GM12864 (cell line): ENCODE measurements around the gene PON3.

Experiments used
- DNase-seq: peaks from one replicate; pipeline ENCODE4 v3.0.0-alpha.2; 2011; ENCODE audit warnings: low read depth
- H3K4me3 ChIP-seq: 2 replicates; pipeline ENCODE4 v1.5.1; 2011; ENCODE audit warnings: mild to moderate bottlenecking, low read depth, low read length, control low read depth
- TF ChIP-seq, protein P1 (sequence below): IDR thresholded peaks from 2 replicates; pipeline ENCODE4 v1.5.1; 2011; ENCODE audit warnings: low read depth, mild to moderate bottlenecking, moderate library complexity, low read length, control low read depth, inconsistent platforms; ENCODE audit errors: missing control alignments

PON3 gene

DNA sequence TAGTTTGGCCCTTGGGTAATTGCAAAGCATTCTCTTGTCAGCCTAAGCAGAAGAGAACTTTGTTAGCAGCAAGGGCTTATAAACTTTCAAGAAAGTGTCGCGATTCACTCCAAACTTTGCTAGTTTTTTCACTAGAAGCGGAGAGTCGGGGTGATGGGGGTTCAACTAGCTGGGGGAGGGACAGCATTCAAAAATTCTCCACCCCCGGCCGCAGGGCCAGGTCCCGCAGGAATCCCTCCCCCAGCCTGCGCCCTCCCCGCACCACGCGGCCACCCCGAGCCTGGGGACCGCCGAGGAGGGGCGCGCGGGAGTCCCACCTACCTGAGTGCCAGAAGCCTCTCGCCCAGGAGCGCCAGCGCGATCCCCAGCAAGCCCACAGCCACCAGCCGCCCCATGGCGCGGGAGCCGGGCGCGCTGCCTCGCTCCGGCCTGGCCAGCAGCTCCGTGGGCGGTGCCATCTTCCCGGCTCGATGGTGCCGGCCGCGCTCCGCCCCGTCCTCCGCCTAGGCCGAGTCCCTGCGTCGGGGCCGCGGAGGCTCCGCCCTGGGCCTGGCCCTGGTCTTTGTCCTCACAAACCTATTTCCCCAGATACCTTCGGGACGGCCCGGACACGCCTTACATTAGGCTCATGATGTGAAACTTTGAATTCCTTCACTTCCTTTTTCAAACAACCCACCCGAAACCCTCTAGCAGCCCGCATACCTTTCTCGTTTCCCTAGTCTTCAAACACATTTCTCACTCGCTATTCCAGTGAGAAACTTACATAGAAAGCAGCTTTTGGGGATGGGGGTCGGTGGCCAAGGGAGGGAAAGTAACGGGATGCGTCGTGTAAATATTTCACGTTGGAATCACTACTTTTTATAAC is 38.6 kb upstream of the PON3 start, which contains the start of gene PON2:
Gene PON2, minus strand, starts transcription at position 472 of the 865 bp plus-strand sequence. Its CDS starts 77 bp downstream, at position 395.
- TF ChIP-seq, protein P1, sequence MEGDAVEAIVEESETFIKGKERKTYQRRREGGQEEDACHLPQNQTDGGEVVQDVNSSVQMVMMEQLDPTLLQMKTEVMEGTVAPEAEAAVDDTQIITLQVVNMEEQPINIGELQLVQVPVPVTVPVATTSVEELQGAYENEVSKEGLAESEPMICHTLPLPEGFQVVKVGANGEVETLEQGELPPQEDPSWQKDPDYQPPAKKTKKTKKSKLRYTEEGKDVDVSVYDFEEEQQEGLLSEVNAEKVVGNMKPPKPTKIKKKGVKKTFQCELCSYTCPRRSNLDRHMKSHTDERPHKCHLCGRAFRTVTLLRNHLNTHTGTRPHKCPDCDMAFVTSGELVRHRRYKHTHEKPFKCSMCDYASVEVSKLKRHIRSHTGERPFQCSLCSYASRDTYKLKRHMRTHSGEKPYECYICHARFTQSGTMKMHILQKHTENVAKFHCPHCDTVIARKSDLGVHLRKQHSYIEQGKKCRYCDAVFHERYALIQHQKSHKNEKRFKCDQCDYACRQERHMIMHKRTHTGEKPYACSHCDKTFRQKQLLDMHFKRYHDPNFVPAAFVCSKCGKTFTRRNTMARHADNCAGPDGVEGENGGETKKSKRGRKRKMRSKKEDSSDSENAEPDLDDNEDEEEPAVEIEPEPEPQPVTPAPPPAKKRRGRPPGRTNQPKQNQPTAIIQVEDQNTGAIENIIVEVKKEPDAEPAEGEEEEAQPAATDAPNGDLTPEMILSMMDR: no peak
- peak; percentile 31 for DNase-seq
- H3K4me3 ChIP-seq: peak within 1 kb of the TSS; percentile 63

DNA sequence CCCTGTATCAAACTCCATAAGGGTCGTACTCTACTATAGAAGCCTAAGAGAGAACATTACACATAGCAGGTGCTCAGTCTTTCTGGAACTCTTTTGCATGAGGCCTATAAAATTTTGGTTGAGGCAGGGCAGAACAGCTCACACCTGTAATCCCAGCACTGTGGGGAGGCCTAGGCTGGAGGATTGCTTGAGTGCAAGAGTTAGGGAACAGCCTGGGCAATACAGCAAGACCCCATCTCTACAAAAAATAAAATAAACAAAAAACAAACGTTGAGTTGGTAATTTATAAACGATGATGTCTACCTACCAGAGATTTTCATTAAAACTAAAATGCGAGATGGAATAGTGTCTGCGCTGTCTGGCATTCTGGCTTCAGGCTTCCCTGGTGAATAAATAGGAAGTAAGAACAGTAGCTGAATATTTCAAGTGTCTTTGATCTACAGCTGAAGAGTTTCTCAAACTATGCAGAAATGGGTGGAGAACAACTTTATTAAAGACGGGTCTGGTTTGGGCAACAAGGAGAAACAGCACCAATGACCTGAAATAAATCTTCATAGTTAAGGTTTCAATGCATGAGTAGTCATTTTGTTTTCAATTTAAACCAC is 37.9 kb upstream of the PON3 start:
- TF ChIP-seq, protein P1: no peak
- DNase-seq: no peak
- H3K4me3 ChIP-seq: peak overlapping the region; percentile 63

DNA sequence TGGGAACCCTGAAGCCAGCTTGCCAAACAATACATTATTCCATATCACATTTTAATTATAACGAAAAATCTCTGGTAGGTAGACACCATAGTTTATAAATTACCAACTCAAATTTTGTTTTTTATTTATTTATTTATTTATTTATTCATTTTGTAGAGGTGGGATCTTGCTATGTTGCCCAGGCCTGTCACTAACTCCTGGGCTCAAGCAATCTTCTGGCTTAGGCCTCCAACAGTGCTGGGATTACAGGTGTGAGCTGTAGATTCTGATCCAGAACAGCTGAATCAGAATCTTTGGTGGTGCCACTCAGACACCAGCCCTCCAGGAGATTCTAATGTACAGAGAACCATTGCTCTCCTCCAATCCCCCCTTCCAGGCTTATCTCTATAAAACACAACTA is 37.0 kb upstream of the PON3 start:
- TF ChIP-seq, protein P1: no peak
- no peak overlapping the region for H3K4me3 ChIP-seq

GRCh38 chr7:95432606-95433005 is 36.4 kb upstream of the PON3 start:
- no peak for DNase-seq
- TF ChIP-seq, protein P1: no peak
- H3K4me3 ChIP-seq: no peak overlapping the region

More for the DNA sequence above, 37.0 kb upstream of the PON3 start:
- no peak for DNase-seq

DNA sequence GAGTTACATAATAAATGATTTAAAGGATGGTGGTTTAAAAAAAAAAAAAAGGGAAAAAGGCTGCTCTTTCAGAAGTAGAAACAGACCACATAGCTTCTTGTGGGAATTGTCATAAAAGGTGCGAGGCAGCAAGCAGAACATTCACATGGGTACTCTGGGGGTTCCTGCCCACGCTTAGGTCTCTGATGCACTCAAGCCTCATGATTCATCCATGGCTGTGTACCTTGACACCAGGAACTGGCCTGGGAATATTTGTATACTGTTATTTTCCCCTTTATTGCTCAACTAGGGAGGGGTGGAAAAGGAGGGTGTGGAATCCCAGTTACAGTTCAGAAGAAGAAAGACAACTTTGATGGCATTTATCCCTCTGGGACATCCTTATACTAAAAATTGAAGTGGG is 34.7 kb upstream of the PON3 start:
- DNase-seq: no peak
- no peak overlapping the region for H3K4me3 ChIP-seq
- TF ChIP-seq, protein P1: no peak

DNA sequence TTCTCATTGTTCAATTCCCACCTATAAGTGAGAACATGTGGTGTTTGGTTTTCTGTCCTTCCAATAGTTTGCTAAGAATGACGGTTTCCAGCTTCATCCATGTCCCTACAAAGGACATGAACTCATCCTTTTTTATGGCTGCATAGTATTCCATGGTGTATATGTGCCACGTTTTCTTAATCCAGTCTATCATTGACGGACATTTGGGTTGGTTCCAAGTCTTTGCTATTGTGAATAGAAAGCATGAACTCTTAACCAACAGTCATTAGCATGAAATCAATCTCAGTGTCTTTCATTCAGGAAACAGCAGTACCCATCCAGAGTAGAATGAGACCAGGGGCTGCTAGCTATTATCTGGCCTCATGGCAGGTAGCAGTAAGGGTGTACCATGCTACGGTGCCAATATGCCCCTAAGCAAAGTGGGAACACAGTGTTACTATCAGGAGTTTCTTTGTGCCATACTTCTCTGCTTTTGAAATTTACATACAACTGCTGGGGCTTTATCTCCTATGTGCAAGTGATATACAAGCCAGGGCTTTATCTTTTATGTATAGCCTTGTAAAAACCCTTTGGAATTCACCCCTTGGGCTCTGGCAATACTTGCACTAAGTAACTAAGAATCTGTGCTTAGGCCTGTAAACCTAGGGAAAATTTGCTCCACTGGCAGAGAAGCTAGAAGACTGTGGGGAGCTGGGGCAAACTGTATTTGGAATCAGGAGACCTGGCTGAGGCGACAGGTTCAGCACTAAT is 33.2 kb upstream of the PON3 start:
- H3K4me3 ChIP-seq: no peak overlapping the region
- TF ChIP-seq, protein P1: no peak
- DNase-seq: no peak
